GM23248 (cell line): ENCODE results near the gene NBEA.

Experiments
- EZH2 ChIP-seq: fragments of 200-600 bp; sonication (generic); IDR thresholded peaks from 2 replicates; pipeline ENCODE4 v1.6.1; 2018; ENCODE audit warnings: antibody characterized with exemption, mild to moderate bottlenecking; ENCODE audit not compliant: insufficient read depth, poor library complexity, severe bottlenecking
- EZH2phosphoT487 ChIP-seq: fragments of 200-600 bp; sonication (generic); IDR thresholded peaks from 2 replicates; pipeline ENCODE4 v1.6.1; 2018; ENCODE audit warnings: antibody characterized with exemption, moderate library complexity, mild to moderate bottlenecking, low read depth; ENCODE audit not compliant: insufficient read depth

DNA sequence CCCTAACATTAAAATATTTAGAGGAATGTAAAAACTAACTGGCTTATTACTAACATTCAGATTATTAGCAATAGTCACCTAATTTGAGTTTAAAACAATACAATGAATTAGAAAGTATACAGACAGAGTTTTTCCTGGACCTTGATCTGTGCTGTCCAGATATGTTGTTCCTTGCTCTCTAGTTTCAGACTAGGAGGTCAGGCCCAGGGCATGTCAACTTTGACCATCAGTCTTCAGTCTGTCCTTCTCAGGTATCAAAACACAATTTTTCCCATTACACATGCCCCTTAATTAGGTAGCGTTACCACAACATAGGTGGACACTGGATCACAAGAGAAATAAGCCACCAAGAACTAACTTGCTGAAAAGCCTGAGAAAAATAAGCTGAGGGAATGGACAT lies 337.4 kb downstream of the NBEA start:
- TF ChIP-seq EZH2phosphoT487: no peak
- no peak for TF ChIP-seq EZH2
